ENCODE results near the gene RIT2.

RIT2 gene

GRCh38 chr18:42948831-42949230, 166.7 kb downstream of the RIT2 start:
- peaks cover 50% of the 10 kb centered on the region for H3K9me3 ChIP-seq
- H3K36me3 ChIP-seq: no peaks in the 10 kb centered on the region; the same call in 1 of the 2 replicates
- peak overlapping the region; percentile 66 for H3K4me2 ChIP-seq
- H3K4me3 ChIP-seq: no peak overlapping the region
- no peaks in the 10 kb centered on the region for H4K20me1 ChIP-seq
- no peaks in the 10 kb centered on the region for H3K27me3 ChIP-seq
- peaks cover 36% of the 10 kb centered on the region for H3K4me1 ChIP-seq
- no peak overlapping the region for H3K9ac ChIP-seq
- TF ChIP-seq Cebpa-rat (IDR thresholded peaks at IDR 0.05): no peak
- peak overlapping the region; percentile 24; the same call in 1 of the 2 replicates for H3K27ac ChIP-seq

- Histone ChIP-seq H3K4me2 (no peak overlapping the region), H3K9ac (no peak overlapping the region), H3K4me3 (no peak overlapping the region), H3K4me1 (peaks cover 37% of the 10 kb centered on the region), H3K27ac (no peak overlapping the region), H3K9me3 (peaks cover 30% of the 10 kb centered on the region), H3K27me3 (no peaks in the 10 kb centered on the region), H4K20me1 (no peaks in the 10 kb centered on the region), H3K36me3 (no peaks in the 10 kb centered on the region)
- no peak for TF ChIP-seq Cebpa-rat (IDR thresholded peaks at IDR 0.05)
Measured at GRCh38 chr18:42941860-42942259, 173.6 kb downstream of the RIT2 start.

- Histone ChIP-seq H3K4me3 (no peak overlapping the region), H3K27ac (no peak overlapping the region), H3K36me3 (no peaks in the 10 kb centered on the region), H3K9ac (no peak overlapping the region), H3K4me1 (peaks cover 45% of the 10 kb centered on the region), H3K27me3 (no peaks in the 10 kb centered on the region), H3K9me3 (peaks cover 30% of the 10 kb centered on the region), H4K20me1 (no peaks in the 10 kb centered on the region), H3K4me2 (no peak overlapping the region)
- no peak for TF ChIP-seq Cebpa-rat (IDR thresholded peaks at IDR 0.05)
Measured at GRCh38 chr18:42941021-42941420, 174.5 kb downstream of the RIT2 start.

- Histone ChIP-seq H3K27me3 (no peaks in the 10 kb centered on the region), H3K9me3 (peaks cover 24% of the 10 kb centered on the region), H3K4me2 (peak overlapping the region; percentile 70), H3K27ac (peak overlapping the region; percentile 58), H3K4me3 (peak overlapping the region; percentile 2; the same call in 1 of the 2 replicates), H3K4me1 (peaks cover 50% of the 10 kb centered on the region), H3K36me3 (0 out of 2 replicates have a peak, but pooled peaks cover 4% of the 10 kb centered on the region), H3K9ac (no peak overlapping the region), H4K20me1 (no peaks in the 10 kb centered on the region)
- TF ChIP-seq Cebpa-rat (IDR thresholded peaks at IDR 0.05): no peak
Measured at GRCh38 chr18:42937436-42937835, 178.0 kb downstream of the RIT2 start.

GRCh38 chr18:42936289-42936688, 179.2 kb downstream of the RIT2 start:
- peak overlapping the region; percentile 70 for H3K4me2 ChIP-seq
- TF ChIP-seq Cebpa-rat (IDR thresholded peaks at IDR 0.05): no peak
- peaks cover 54% of the 10 kb centered on the region for H3K4me1 ChIP-seq
- H4K20me1 ChIP-seq: no peaks in the 10 kb centered on the region
- peak overlapping the region; percentile 35; the same call in 1 of the 2 replicates for H3K4me3 ChIP-seq
- no peaks in the 10 kb centered on the region for H3K27me3 ChIP-seq
- H3K9me3 ChIP-seq: peaks cover 23% of the 10 kb centered on the region
- H3K9ac ChIP-seq: no peak overlapping the region
- H3K36me3 ChIP-seq: 0 out of 2 replicates have a peak, but pooled peaks cover 4% of the 10 kb centered on the region
- H3K27ac ChIP-seq: peak overlapping the region; percentile 58

GRCh38 chr18:42931491-42931890, 184.0 kb downstream of the RIT2 start:
- H3K9ac ChIP-seq: no peak overlapping the region
- 0 out of 2 replicates have a peak, but pooled peaks cover 4% of the 10 kb centered on the region for H3K36me3 ChIP-seq
- H3K27ac ChIP-seq: no peak overlapping the region
- TF ChIP-seq Cebpa-rat (IDR thresholded peaks at IDR 0.05): no peak
- H3K9me3 ChIP-seq: peaks cover 17% of the 10 kb centered on the region
- no peak overlapping the region for H3K4me3 ChIP-seq
- H3K27me3 ChIP-seq: no peaks in the 10 kb centered on the region
- H4K20me1 ChIP-seq: no peaks in the 10 kb centered on the region
- peaks cover 19% of the 10 kb centered on the region for H3K4me1 ChIP-seq
- H3K4me2 ChIP-seq: peak overlapping the region; percentile 37

- Histone ChIP-seq H3K4me1 (peaks cover 10% of the 10 kb centered on the region), H3K4me2 (no peak overlapping the region), H3K9ac (no peak overlapping the region), H3K27ac (no peak overlapping the region), H3K9me3 (peaks cover 6% of the 10 kb centered on the region; the same call in 1 of the 2 replicates), H3K27me3 (no peaks in the 10 kb centered on the region), H3K4me3 (no peak overlapping the region), H3K36me3 (no peaks in the 10 kb centered on the region), H4K20me1 (no peaks in the 10 kb centered on the region)
- TF ChIP-seq Cebpa-rat (IDR thresholded peaks at IDR 0.05): no peak
Measured at GRCh38 chr18:42929857-42930256, 185.6 kb downstream of the RIT2 start.

- Histone ChIP-seq H3K9ac (no peak overlapping the region), H3K4me2 (no peak overlapping the region), H3K27ac (no peak overlapping the region), H4K20me1 (no peaks in the 10 kb centered on the region), H3K27me3 (no peaks in the 10 kb centered on the region), H3K9me3 (peaks cover 6% of the 10 kb centered on the region; the same call in 1 of the 2 replicates), H3K36me3 (no peaks in the 10 kb centered on the region), H3K4me1 (peaks cover 10% of the 10 kb centered on the region), H3K4me3 (no peak overlapping the region)
- TF ChIP-seq Cebpa-rat (IDR thresholded peaks at IDR 0.05): no peak
Measured at GRCh38 chr18:42929181-42929580, 186.3 kb downstream of the RIT2 start.

- H3K9ac ChIP-seq: no peak overlapping the region
- peak; percentile 56; the same call in 1 of the 2 replicates for TF ChIP-seq Cebpa-rat (IDR thresholded peaks at IDR 0.05)
- no peaks in the 10 kb centered on the region for H3K4me1 ChIP-seq
- no peak overlapping the region for H3K4me3 ChIP-seq
- no peaks in the 10 kb centered on the region for H3K9me3 ChIP-seq
- H3K36me3 ChIP-seq: no peaks in the 10 kb centered on the region
- no peaks in the 10 kb centered on the region for H3K27me3 ChIP-seq
- H3K27ac ChIP-seq: no peak overlapping the region
- H4K20me1 ChIP-seq: no peaks in the 10 kb centered on the region
- no peak overlapping the region for H3K4me2 ChIP-seq
Measured at GRCh38 chr18:42925036-42925435, 190.4 kb downstream of the RIT2 start.

- Histone ChIP-seq H4K20me1 (no peaks in the 10 kb centered on the region), H3K36me3 (no peaks in the 10 kb centered on the region), H3K4me1 (no peaks in the 10 kb centered on the region), H3K9ac (no peak overlapping the region), H3K27ac (no peak overlapping the region), H3K9me3 (no peaks in the 10 kb centered on the region), H3K4me2 (no peak overlapping the region), H3K27me3 (no peaks in the 10 kb centered on the region), H3K4me3 (no peak overlapping the region)
- TF ChIP-seq Cebpa-rat (IDR thresholded peaks at IDR 0.05): no peak
Measured at GRCh38 chr18:42922363-42922762, 193.1 kb downstream of the RIT2 start.

All from BLaER1 (cell line).